ENCODE measurements around the gene CES3.

Gene CES3

GRCh38 chr16:67013823-67014633 is 53.0 kb downstream of the CES3 start:
- Histone ChIP-seq H3K4me1 (ENCODE audit: control insufficient read depth, insufficient read depth, low read length) (no peaks in the 10 kb centered on the region; the same call in 1 of the 2 replicates), H3K4me3 (ENCODE audit: low read depth, low read length) (peak overlapping the region; percentile 29), H3K27ac (ENCODE audit: extremely low read depth, low read depth, low read length) (peak overlapping the region; percentile 71), H3K9me3 (ENCODE audit: control insufficient read depth, insufficient read depth, low read depth, low read length) (no peaks in the 10 kb centered on the region), H3K36me3 (ENCODE audit: control insufficient read depth in 2 of 2, insufficient read depth in 1 of 2, low read length in 2 of 2) (no peaks in the 10 kb centered on the region)
- ChIA-PET CTCF (interaction anchor here (0.6 to 13.3 kb wide), 18 partner anchors 9 to 171 kb away, joined by 3 to 155 read pairs (median 4); partner anchors contain the start of genes CES3, FBXL8 and TRADD), POLR2A (interaction anchor here (0.5 to 2.1 kb wide), 6 partner anchors 8 to 232 kb away, joined by 3 to 6 read pairs (median 4); partner anchors contain the start of gene CBFB)
- peak; percentile 97 for TF ChIP-seq ZFHX2 (tag by site-specific recombination; conservative IDR thresholded peaks at IDR 0.05)
- TF ChIP-seq ZNF114 (tag by site-specific recombination; IDR thresholded peaks at IDR 0.05), result no peak
- peak; percentile 68; the same call in 1 of the 2 replicates for TF ChIP-seq KLF10 (tag by site-specific recombination; IDR thresholded peaks at IDR 0.05)
- TF ChIP-seq ZNF677 (tag by site-specific recombination; IDR thresholded peaks at IDR 0.05), result 0 out of 2 replicates have a peak, but pooled peaks have one; percentile 37
- peak; percentile 39; the same call in 1 of the 2 replicates for TF ChIP-seq ZNF449 (tag by site-specific recombination; IDR thresholded peaks at IDR 0.05)
- peak; percentile 99 for TF ChIP-seq ZNF335 (tag by site-specific recombination; conservative IDR thresholded peaks at IDR 0.05)
- TF ChIP-seq ZNF660 (tag by site-specific recombination; IDR thresholded peaks at IDR 0.05), result peak; percentile 83; the same call in 1 of the 2 replicates
- TF ChIP-seq, protein P1, sequence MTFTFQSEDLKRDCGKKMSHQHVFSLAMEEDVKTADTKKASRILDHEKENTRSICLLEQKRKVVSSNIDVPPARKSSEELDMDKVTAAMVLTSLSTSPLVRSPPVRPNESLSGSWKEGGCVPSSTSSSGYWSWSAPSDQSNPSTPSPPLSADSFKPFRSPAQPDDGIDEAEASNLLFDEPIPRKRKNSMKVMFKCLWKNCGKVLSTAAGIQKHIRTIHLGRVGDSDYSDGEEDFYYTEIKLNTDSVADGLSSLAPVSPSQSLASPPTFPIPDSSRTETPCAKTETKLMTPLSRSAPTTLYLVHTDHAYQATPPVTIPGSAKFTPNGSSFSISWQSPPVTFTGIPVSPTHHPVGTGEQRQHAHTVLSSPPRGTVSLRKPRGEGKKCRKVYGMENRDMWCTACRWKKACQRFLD (tag by site-specific recombination; IDR thresholded peaks at IDR 0.05), result no peak
- TF ChIP-seq, protein P2, sequence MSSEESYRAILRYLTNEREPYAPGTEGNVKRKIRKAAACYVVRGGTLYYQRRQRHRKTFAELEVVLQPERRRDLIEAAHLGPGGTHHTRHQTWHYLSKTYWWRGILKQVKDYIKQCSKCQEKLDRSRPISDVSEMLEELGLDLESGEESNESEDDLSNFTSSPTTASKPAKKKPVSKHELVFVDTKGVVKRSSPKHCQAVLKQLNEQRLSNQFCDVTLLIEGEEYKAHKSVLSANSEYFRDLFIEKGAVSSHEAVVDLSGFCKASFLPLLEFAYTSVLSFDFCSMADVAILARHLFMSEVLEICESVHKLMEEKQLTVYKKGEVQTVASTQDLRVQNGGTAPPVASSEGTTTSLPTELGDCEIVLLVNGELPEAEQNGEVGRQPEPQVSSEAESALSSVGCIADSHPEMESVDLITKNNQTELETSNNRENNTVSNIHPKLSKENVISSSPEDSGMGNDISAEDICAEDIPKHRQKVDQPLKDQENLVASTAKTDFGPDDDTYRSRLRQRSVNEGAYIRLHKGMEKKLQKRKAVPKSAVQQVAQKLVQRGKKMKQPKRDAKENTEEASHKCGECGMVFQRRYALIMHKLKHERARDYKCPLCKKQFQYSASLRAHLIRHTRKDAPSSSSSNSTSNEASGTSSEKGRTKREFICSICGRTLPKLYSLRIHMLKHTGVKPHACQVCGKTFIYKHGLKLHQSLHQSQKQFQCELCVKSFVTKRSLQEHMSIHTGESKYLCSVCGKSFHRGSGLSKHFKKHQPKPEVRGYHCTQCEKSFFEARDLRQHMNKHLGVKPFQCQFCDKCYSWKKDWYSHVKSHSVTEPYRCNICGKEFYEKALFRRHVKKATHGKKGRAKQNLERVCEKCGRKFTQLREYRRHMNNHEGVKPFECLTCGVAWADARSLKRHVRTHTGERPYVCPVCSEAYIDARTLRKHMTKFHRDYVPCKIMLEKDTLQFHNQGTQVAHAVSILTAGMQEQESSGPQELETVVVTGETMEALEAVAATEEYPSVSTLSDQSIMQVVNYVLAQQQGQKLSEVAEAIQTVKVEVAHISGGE (tag by site-specific recombination; conservative IDR thresholded peaks at IDR 0.05; ENCODE audit: low read depth), result 0 out of 2 replicates have a peak, but pooled peaks have one; percentile 11
- peak; percentile 49; the same call in 1 of the 2 replicates for TF ChIP-seq ZNF398 (tag by site-specific recombination; IDR thresholded peaks at IDR 0.05)
- TF ChIP-seq, protein P3, sequence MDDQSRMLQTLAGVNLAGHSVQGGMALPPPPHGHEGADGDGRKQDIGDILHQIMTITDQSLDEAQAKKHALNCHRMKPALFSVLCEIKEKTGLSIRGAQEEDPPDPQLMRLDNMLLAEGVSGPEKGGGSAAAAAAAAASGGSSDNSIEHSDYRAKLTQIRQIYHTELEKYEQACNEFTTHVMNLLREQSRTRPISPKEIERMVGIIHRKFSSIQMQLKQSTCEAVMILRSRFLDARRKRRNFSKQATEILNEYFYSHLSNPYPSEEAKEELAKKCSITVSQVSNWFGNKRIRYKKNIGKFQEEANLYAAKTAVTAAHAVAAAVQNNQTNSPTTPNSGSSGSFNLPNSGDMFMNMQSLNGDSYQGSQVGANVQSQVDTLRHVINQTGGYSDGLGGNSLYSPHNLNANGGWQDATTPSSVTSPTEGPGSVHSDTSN (CRISPR knock-in tag; IDR thresholded peaks at IDR 0.05), result 0 out of 2 replicates have a peak, but pooled peaks have one; percentile 59
- peak; percentile 77; the same call in 1 of the 2 replicates for TF ChIP-seq KLF16 (tag by site-specific recombination; IDR thresholded peaks at IDR 0.05)
- no peak for TF ChIP-seq SALL2 (tag by site-specific recombination; IDR thresholded peaks at IDR 0.05; ENCODE audit: borderline replicate concordance)
- no peak for TF ChIP-seq ZNF157 (tag by site-specific recombination; IDR thresholded peaks at IDR 0.05)
- TF ChIP-seq, protein P4, sequence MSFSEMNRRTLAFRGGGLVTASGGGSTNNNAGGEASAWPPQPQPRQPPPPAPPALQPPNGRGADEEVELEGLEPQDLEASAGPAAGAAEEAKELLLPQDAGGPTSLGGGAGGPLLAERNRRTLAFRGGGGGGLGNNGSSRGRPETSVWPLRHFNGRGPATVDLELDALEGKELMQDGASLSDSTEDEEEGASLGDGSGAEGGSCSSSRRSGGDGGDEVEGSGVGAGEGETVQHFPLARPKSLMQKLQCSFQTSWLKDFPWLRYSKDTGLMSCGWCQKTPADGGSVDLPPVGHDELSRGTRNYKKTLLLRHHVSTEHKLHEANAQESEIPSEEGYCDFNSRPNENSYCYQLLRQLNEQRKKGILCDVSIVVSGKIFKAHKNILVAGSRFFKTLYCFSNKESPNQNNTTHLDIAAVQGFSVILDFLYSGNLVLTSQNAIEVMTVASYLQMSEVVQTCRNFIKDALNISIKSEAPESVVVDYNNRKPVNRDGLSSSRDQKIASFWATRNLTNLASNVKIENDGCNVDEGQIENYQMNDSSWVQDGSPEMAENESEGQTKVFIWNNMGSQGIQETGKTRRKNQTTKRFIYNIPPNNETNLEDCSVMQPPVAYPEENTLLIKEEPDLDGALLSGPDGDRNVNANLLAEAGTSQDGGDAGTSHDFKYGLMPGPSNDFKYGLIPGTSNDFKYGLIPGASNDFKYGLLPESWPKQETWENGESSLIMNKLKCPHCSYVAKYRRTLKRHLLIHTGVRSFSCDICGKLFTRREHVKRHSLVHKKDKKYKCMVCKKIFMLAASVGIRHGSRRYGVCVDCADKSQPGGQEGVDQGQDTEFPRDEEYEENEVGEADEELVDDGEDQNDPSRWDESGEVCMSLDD (tag by site-specific recombination; IDR thresholded peaks at IDR 0.05), result no peak
- TF ChIP-seq HIC1 (tag by site-specific recombination; IDR thresholded peaks at IDR 0.05), result 0 out of 2 replicates have a peak, but pooled peaks have one; percentile 12
- TF ChIP-seq ZIC2 (tag by site-specific recombination; IDR thresholded peaks at IDR 0.05), result peak; percentile 85
- no peak for TF ChIP-seq ZNF548 (tag by site-specific recombination; IDR thresholded peaks at IDR 0.05)
- TF ChIP-seq ZNF549 (tag by site-specific recombination; IDR thresholded peaks at IDR 0.05), result peak; percentile 19; the same call in 1 of the 2 replicates

Measured in HEK293 (cell line).